GM12872 (cell line): ENCODE results near the gene EEPD1.

ENCODE experiments used
- CTCF ChIP-seq: IDR thresholded peaks from 3 replicates; pipeline ENCODE4 v1.5.1; 2011; ENCODE audit warnings: low read depth, mild to moderate bottlenecking, low read length, moderate library complexity; ENCODE audit not compliant: insufficient read depth

Gene EEPD1

GRCh38 chr7:36260481-36260880, 107.4 kb downstream of the EEPD1 start:
- TF ChIP-seq CTCF = no peak

GRCh38 chr7:36261019-36261754, 108.1 kb downstream of the EEPD1 start:
- TF ChIP-seq CTCF = no peak

GRCh38 chr7:36262309-36263094, 109.4 kb downstream of the EEPD1 start:
- no peak for TF ChIP-seq CTCF

- TF ChIP-seq CTCF = no peak
These were observed 110.0 kb downstream of the EEPD1 start for GRCh38 chr7:36263095-36263484.

GRCh38 chr7:36264123-36264801, 111.2 kb downstream of the EEPD1 start:
- no peak for TF ChIP-seq CTCF

GRCh38 chr7:36264913-36265516, 112.0 kb downstream of the EEPD1 start:
- no peak for TF ChIP-seq CTCF

GRCh38 chr7:36265680-36266079, 112.6 kb downstream of the EEPD1 start:
- no peak for TF ChIP-seq CTCF
